Hematopoietic multipotent progenitor cell treated with erythropoietin and hydrocortisone succinate and interleukin-3 and kit ligand, for 4 days (in vitro differentiated cells): Measurements from ENCODE around the gene PPP3CA.
"Not testable (repeated sequence)": the region's sequence is repeated elsewhere in the genome, so short reads cannot be mapped to it uniquely, and the experiment has no call there.

Experiments used
- DNase-seq: peaks from one replicate; pipeline ENCODE4 v3.0.0-alpha.2; 2015

The PPP3CA gene

GRCh38 chr4:101131058-101131457 lies 216.3 kb downstream of the PPP3CA start:
- DNase-seq, result not testable (repeated sequence)

DNA sequence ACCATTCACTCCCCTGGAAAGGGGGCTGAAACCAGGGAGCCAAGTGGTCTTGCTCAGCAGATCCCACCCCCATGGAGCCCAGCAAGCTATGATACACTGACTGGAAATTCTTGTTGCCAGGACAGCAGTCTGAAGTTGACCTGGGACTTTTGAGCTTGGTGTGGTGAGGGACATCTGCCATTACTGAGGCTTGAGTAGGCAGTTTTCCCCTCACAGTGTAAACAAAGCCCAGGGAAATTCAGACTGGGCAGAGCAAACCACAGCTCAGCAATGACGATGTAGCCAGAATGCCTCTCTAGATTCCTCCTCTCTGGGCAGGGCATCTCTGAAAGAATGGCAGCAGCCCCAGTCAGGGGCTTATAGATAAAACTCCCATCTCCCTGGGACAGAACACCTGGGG lies 218.4 kb downstream of the PPP3CA start:
- DNase-seq, result not testable (repeated sequence)

DNA sequence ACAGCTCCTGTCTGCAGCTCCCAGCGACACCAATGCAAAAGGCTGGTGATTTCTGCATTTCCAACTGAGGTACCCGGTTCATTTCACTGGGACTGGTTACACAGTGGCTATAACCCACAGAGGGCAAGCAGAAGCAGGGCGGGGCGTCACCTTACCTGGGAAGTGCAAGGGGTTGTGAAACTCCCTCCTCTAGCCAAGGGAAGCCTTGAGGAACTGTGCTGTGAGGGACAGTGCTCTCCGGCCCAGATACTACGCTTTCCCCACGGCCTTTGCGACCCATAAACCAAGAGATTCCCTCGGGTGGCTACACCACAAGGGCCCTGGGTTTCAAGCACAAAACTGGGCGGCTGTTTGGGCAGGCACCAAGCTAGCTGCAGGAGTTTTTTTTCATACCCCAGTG lies 218.9 kb downstream of the PPP3CA start:
- DNase-seq, result no peak

- no peak for DNase-seq
Measured at GRCh38 chr4:101127176-101127790, 220.0 kb downstream of the PPP3CA start.

GRCh38 chr4:101126059-101126458 lies 221.3 kb downstream of the PPP3CA start:
- DNase-seq, result no peak

GRCh38 chr4:101125045-101125942 lies 222.0 kb downstream of the PPP3CA start:
- DNase-seq, result no peak

DNA sequence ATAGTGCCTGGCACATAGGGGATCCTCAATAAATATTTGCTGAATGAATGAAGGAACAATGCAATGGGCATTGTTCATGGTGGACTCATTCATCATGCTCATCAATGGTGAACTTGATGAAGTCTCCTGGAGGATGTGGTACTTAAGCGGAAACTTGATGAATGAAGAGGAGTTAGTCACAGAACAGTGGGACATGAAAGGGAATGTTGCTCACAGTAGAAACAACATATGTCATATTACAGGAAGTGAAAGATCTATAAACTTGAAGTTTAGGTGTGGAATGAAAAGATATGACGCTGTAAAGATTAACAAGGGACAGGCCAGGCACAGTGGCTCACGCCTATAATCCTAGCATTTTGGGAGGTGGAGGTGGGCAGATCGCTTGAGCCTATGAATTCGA lies 224.1 kb downstream of the PPP3CA start:
- no peak for DNase-seq

DNA sequence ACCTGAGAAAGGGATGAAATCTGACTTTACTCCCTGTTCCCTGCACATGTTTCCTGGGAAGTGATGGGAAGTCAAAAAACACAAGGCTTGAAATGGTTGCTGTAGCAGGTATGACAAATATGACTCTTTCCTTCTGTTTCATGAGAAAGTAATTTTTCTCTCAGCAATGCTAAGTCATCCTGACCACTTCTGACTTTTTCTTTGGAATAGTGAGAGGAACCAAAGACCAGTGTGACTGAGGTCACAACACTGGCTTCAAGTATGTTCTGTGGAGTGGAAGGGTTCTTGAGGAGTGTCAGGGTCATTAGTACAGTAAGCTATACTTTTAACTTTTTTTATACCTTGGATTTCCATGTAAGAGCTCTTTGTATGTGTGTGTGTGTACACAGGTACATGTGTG lies 225.3 kb downstream of the PPP3CA start:
- DNase-seq, result no peak

GRCh38 chr4:101119141-101119540 lies 228.2 kb downstream of the PPP3CA start:
- no peak for DNase-seq

GRCh38 chr4:101118617-101119016 lies 228.7 kb downstream of the PPP3CA start:
- DNase-seq, result no peak

DNA sequence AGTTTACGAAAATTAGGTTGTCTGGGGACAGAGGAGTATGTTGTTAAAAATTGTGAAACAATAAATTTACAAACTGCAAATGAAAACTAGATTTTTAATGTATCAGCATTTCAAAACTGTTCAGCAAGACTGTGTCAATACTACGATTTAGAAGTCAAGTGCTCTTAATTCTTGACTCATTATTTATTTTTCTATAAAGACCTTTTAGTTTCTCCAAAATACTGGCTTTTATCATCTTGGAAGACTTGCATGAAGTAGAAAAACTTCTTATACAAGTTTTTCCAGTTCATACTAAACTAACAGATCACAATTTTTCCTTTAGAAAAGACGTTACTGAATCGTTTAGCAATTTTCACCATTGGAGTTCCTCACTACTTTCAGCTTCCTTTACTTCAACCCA lies 231.4 kb downstream of the PPP3CA start:
- DNase-seq, result no peak

- DNase-seq, result no peak
Measured at GRCh38 chr4:101114936-101115372, 232.4 kb downstream of the PPP3CA start.

GRCh38 chr4:101104312-101105052 lies 242.8 kb downstream of the PPP3CA start:
- no peak for DNase-seq

- DNase-seq, result peak; percentile 89
Measured at GRCh38 chr4:101103381-101104142, 243.8 kb downstream of the PPP3CA start.

- DNase-seq, result peak; percentile 17
Measured at GRCh38 chr4:101102114-101102742, 245.1 kb downstream of the PPP3CA start.

GRCh38 chr4:101101072-101101471 lies 246.3 kb downstream of the PPP3CA start:
- DNase-seq, result no peak

DNA sequence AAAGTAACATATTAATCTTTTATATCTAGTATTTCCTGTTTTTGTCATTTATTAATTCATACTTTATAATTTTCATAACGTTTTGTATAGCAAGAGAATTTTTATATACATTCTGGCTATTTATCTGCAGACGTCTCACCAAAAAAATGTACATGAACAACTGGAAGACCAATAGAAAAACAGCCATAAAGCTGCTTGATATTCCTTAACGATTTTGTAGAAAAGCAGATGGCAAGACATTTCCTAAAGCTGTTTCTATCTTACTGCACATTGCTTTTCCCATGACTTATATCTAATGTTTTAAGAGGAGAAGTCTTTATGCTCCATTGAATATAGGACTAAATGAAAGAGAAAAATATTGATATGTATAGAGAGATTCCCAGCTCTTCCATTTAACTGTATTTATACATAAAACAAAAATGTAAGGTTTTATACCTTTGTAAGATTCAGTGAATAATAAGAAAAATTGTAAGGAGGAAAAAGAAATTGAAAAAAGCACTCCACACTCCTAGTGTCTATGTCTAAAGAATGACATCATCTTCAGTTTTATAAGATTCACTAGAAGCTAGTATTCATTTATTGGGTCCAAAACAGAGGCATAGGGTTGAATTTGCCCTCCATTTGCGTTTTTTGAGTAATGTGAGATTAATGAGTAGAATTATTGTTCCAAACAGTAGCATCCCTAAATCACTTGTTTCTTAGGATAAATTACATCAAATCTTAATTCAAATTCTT lies 248.5 kb downstream of the PPP3CA start:
- DNase-seq, result no peak

GRCh38 chr4:101092609-101093008 lies 254.7 kb downstream of the PPP3CA start:
- DNase-seq, result not testable (repeated sequence)

DNA sequence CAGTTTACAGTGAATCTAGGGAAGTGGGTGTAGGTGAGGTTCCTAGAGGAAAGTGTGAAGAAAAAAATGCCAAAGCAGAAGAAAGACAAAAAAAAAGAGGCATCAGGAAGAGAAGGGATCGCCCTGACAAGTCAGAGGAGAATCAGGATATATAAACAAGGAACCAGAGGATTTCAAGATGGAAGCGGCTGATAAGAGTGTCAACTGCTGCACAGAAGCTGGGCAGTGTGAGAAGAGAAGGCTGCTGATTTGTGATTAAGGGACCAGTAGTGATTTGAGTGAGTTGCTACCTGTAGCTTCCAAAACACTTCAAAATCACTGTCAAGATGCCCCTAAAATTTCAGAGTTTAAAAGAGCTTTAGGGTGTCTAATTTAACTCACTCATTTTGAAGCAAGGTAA lies 258.2 kb downstream of the PPP3CA start:
- peak; percentile 17 for DNase-seq

GRCh38 chr4:101086801-101087586 lies 260.3 kb downstream of the PPP3CA start:
- no peak for DNase-seq

GRCh38 chr4:101083131-101083530 lies 264.2 kb downstream of the PPP3CA start:
- peak; percentile 38 for DNase-seq
